ENCODE data around the gene CACHD1. TPM values are rescaled to one million over a fixed set of nuclear protein-coding genes. Genes with fewer than 3 reads are reported as not detected.

The CACHD1 gene
- total RNA-seq, 4 donors from 2014 or later, result 1.6 to 3.2 (median 2.2) TPM; not detected in 1

DNA sequence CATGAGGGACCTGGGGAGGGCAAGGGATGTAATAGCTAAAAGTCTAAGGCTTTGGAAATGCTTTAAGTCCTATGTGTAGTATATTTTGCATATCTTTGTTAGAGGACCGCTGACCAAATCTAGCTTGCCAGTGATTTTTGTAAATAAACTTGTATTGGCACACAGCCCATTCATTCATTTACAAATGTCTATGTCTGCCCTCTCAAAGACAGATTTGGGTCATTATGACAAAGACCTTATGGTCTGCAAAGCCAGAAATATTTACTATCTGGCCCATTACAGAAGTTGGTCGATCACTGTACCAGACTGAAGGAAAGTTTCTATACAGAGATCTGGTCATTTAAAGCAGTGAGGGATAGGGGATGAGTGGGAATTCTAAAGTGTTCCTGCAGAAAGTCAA lies 154.9 kb downstream of the CACHD1 start:
- no peak for DNase-seq
- 58 to 60% methylated on average over 2 of the region's 2 CpGs for WGBS, 2 donors (ENCODE audit: low coverage in 1 of 2)

DNA sequence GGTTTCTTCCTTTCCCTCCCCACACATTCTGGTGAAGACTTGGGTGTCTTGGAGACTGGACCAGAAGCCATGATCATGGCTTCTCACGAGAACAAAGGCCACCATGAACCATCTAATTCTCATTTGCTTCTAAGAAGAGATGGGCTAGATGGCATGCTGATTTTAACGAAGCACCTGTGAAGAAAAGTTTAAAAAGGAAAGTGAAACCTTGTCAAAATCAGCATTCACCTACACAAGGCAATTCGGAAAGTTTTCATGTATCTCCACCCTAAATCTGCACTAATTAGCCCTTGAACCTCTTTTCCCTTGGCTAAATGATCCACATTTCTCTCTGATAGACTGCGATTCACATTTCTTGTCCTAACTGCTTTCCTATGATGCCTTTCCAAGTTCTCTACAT lies 160.7 kb downstream of the CACHD1 start:
- 87% methylated on average over 4 of the region's 4 CpGs for WGBS, 2 donors (ENCODE audit: low coverage in 1 of 2)

More for the DNA sequence above, 154.9 kb downstream of the CACHD1 start:
- H3K4me3 ChIP-seq, result no peak overlapping the region
- in situ Hi-C loops (cut with MboI; ENCODE audit: low pct_ligation_motif_present in 1 of 4, low pct_unique_long_range_greater_than_20kb in 1 of 4, low sequenced_read_pairs in 3 of 4) (no loop called here), intact Hi-C loops (cut with DNase I; ENCODE audit: low total_unique reads) (loop anchor here (5.0 kb wide), 1 partner anchor 472 kb away; no protein-coding TSS in a partner anchor)
- TF ChIP-seq, protein P1, sequence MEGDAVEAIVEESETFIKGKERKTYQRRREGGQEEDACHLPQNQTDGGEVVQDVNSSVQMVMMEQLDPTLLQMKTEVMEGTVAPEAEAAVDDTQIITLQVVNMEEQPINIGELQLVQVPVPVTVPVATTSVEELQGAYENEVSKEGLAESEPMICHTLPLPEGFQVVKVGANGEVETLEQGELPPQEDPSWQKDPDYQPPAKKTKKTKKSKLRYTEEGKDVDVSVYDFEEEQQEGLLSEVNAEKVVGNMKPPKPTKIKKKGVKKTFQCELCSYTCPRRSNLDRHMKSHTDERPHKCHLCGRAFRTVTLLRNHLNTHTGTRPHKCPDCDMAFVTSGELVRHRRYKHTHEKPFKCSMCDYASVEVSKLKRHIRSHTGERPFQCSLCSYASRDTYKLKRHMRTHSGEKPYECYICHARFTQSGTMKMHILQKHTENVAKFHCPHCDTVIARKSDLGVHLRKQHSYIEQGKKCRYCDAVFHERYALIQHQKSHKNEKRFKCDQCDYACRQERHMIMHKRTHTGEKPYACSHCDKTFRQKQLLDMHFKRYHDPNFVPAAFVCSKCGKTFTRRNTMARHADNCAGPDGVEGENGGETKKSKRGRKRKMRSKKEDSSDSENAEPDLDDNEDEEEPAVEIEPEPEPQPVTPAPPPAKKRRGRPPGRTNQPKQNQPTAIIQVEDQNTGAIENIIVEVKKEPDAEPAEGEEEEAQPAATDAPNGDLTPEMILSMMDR (IDR thresholded peaks at IDR 0.05), result no peak
- TF ChIP-seq POLR2A (IDR thresholded peaks at IDR 0.05) (no peak), EP300 (IDR thresholded peaks at IDR 0.05; ENCODE audit: low read depth) (no peak), POLR2AphosphoS5 (IDR thresholded peaks at IDR 0.05) (no peak)
- no peaks in the 10 kb centered on the region for H3K27me3 ChIP-seq
- no peak overlapping the region for H3K27ac ChIP-seq
- H3K36me3 ChIP-seq, result no peaks in the 10 kb centered on the region
- H3K9me3 ChIP-seq, result no peaks in the 10 kb centered on the region
- H3K4me1 ChIP-seq, result peaks cover 0 to 8% (median 4%) of the 10 kb centered on the region in 4 donors

DNA sequence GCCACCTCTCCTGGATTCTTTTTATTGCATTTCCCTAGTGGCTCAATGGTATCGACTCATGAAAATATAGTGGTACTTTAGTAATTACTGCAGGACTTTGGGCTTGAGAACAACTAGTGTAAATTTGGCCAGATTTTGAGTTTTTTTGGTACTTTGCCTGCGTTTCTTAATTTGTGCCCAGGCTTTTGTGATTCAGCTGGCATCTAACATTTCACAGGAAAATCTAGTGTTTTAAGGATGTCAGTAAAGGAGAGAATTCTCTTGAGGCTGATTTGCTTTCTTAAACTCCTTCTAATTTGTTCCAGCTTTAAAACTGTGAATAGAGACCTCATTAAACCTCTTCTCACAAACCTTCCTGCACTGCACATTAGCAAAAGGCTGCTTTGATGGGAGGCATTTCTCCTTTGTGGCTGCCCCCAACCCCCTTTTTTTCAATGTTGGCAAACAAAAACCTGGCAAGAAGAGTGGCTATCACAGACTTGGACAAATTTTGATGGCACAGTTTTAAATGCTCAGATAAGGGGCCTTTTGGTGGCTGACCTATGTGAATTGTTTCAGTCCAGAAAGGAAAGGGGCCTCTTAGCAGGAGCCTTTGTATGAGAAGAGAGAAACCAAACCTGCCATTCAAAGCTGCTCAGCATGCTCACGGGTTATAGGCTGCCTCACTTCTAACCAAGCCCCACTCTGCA lies 161.6 kb downstream of the CACHD1 start:
- no peaks in the 10 kb centered on the region for H3K9me3 ChIP-seq
- 76 to 88% methylated on average over 3 of the region's 3 CpGs for WGBS, 2 donors (ENCODE audit: low coverage in 1 of 2)
- no peak overlapping the region for H3K27ac ChIP-seq
- in situ Hi-C loops (cut with MboI; ENCODE audit: low pct_ligation_motif_present in 1 of 4, low pct_unique_long_range_greater_than_20kb in 1 of 4, low sequenced_read_pairs in 3 of 4), result no loop called here
- no peaks in the 10 kb centered on the region for H3K4me1 ChIP-seq
- H3K36me3 ChIP-seq, result no peaks in the 10 kb centered on the region
- DNase-seq, result no peak
- intact Hi-C loops (cut with DNase I; ENCODE audit: low total_unique reads), result no loop called here
- TF ChIP-seq, protein P1 (IDR thresholded peaks at IDR 0.05), result no peak
- TF ChIP-seq EP300 (IDR thresholded peaks at IDR 0.05; ENCODE audit: low read depth) (no peak), POLR2A (IDR thresholded peaks at IDR 0.05) (no peak), POLR2AphosphoS5 (IDR thresholded peaks at IDR 0.05) (no peak)
- no peak overlapping the region for H3K4me3 ChIP-seq
- H3K27me3 ChIP-seq, result no peaks in the 10 kb centered on the region

More for the DNA sequence above, 160.7 kb downstream of the CACHD1 start:
- DNase-seq, result no peak
- H3K36me3 ChIP-seq, result no peaks in the 10 kb centered on the region
- TF ChIP-seq POLR2A (IDR thresholded peaks at IDR 0.05) (no peak), EP300 (IDR thresholded peaks at IDR 0.05; ENCODE audit: low read depth) (no peak), POLR2AphosphoS5 (IDR thresholded peaks at IDR 0.05) (no peak)
- TF ChIP-seq, protein P1 (IDR thresholded peaks at IDR 0.05), result no peak
- no peaks in the 10 kb centered on the region for H3K27me3 ChIP-seq
- intact Hi-C loops (cut with DNase I; ENCODE audit: low total_unique reads) (no loop called here), in situ Hi-C loops (cut with MboI; ENCODE audit: low pct_ligation_motif_present in 1 of 4, low pct_unique_long_range_greater_than_20kb in 1 of 4, low sequenced_read_pairs in 3 of 4) (no loop called here)
- no peaks in the 10 kb centered on the region for H3K9me3 ChIP-seq
- H3K4me3 ChIP-seq, result no peak overlapping the region
- H3K27ac ChIP-seq, result no peak overlapping the region
- H3K4me1 ChIP-seq, result no peaks in the 10 kb centered on the region

DNA sequence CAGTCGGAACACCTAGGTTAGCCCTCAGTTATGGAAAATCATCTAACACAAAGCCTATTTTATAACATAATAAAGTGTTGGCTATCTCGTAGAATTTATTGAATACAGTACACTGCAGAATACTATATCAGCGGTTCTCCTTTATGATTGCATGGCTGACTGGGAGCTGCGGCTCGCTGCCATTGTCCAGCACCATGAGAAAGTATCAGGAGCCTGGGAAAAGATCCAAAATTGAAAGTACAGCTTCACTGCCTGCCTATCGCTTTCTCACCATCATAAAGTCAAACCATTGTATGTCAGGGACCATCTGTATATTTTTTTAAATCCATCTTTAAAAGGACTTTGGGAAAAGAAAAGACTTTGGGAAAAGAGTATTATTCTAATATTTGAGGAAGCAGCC lies 163.0 kb downstream of the CACHD1 start:
- 75 to 89% methylated on average over 5 to 6 of the region's 6 CpGs for WGBS, 2 donors (ENCODE audit: low coverage in 1 of 2)
- no peak overlapping the region for H3K27ac ChIP-seq
- DNase-seq, result no peak
- no peaks in the 10 kb centered on the region for H3K9me3 ChIP-seq
- TF ChIP-seq EP300 (IDR thresholded peaks at IDR 0.05; ENCODE audit: low read depth) (no peak), POLR2AphosphoS5 (IDR thresholded peaks at IDR 0.05) (no peak), POLR2A (IDR thresholded peaks at IDR 0.05) (no peak)
- TF ChIP-seq, protein P1 (IDR thresholded peaks at IDR 0.05), result no peak
- in situ Hi-C loops (cut with MboI; ENCODE audit: low pct_ligation_motif_present in 1 of 4, low pct_unique_long_range_greater_than_20kb in 1 of 4, low sequenced_read_pairs in 3 of 4) (no loop called here), intact Hi-C loops (cut with DNase I; ENCODE audit: low total_unique reads) (no loop called here)
- no peaks in the 10 kb centered on the region for H3K27me3 ChIP-seq
- no peaks in the 10 kb centered on the region for H3K4me1 ChIP-seq
- no peak overlapping the region for H3K4me3 ChIP-seq
- no peaks in the 10 kb centered on the region for H3K36me3 ChIP-seq
